Panc1 (cell line): ENCODE data around the gene BACH2. TPM values are rescaled to one million over a fixed set of nuclear protein-coding genes. Genes with fewer than 3 reads are reported as not detected.

ENCODE experiments used
- ATAC-seq: fragments of 200-7000 bp; cut with Tn5 transposase; 2 replicates; pipeline ENCODE4 v1.9.1; 2020; ENCODE audit warnings: mild to moderate bottlenecking, moderate library complexity
- BruUV-seq: library from RNA; stranded (reverse); fragments of 400-500 nt; replicated peaks from 2 replicates; lab custom pipeline; 2021; lab: Mats Ljungman, UMichigan
- CTCF ChIA-PET: fragments of 300-600 bp; sonication (Branson Sonifier 250); formaldehyde crosslinking; loops from one replicate; lab custom pipeline; 2022; ENCODE audit warnings: antibody characterized with exemption; lab: Charles Lee
- POLR2A ChIA-PET: fragments of 300-600 bp; sonication (Branson Sonifier 250); formaldehyde crosslinking; loops from one replicate; lab custom pipeline; 2022; ENCODE audit warnings: antibody characterized with exemption; lab: Charles Lee
- DNase-seq: peaks from one replicate; pipeline ENCODE4 v3.0.0-alpha.2; 2010; ENCODE audit warnings: low read depth, low spot score
- H3K27ac ChIP-seq: 2 replicates; pipeline ENCODE4 v1.5.1; 2011; ENCODE audit warnings: mild to moderate bottlenecking, low read length, inconsistent platforms
- H3K27me3 ChIP-seq: fragments of 200-500 bp; sonication (Bioruptor generic); 2 replicates; pipeline ENCODE4 v1.6.0; 2014; ENCODE audit warnings: low read length, inconsistent platforms; ENCODE audit not compliant: control insufficient read depth, insufficient read depth
- H3K36me3 ChIP-seq: fragments of 200-500 bp; sonication (Bioruptor generic); 2 replicates; pipeline ENCODE4 v1.5.1; 2014; ENCODE audit warnings: inconsistent platforms, mild to moderate bottlenecking, low read length, moderate library complexity; ENCODE audit not compliant: control insufficient read depth, insufficient read depth
- H3K4me1 ChIP-seq: 2 replicates; pipeline ENCODE4 v1.5.1; 2011; ENCODE audit warnings: inconsistent platforms, mild to moderate bottlenecking, low read length, moderate library complexity; ENCODE audit not compliant: control insufficient read depth, insufficient read depth
- H3K4me3 ChIP-seq, 2 experiments: 2 replicates each; pipeline ENCODE4 v1.5.1; 2011 to 2012; ENCODE audit warnings: low read depth in 2 of 2, low read length in 2 of 2, mild to moderate bottlenecking in 2 of 2, inconsistent platforms in 1 of 2, moderate library complexity in 1 of 2
- H3K9me3 ChIP-seq: fragments of 200-500 bp; sonication (Bioruptor generic); 2 replicates; pipeline ENCODE4 v1.5.1; 2014; ENCODE audit warnings: low read depth, mild to moderate bottlenecking, inconsistent platforms, low read length, moderate library complexity; ENCODE audit not compliant: control insufficient read depth, insufficient read depth
- CTCF ChIP-seq: fragments of 450-650 bp; IDR thresholded peaks from 2 replicates; pipeline ENCODE4 v1.5.1; 2017; ENCODE audit warnings: mild to moderate bottlenecking
- POLR2AphosphoS5 ChIP-seq: IDR thresholded peaks from 2 replicates; pipeline ENCODE4 v1.6.1; 2012; ENCODE audit warnings: mild to moderate bottlenecking, low read depth, low read length, moderate library complexity
- SIN3A ChIP-seq: IDR thresholded peaks from 2 replicates; pipeline ENCODE4 v1.6.1; 2012; ENCODE audit warnings: low read depth, mild to moderate bottlenecking, low read length, moderate library complexity, borderline replicate concordance; ENCODE audit not compliant: insufficient read depth
- TCF7L2 ChIP-seq: IDR thresholded peaks from 2 replicates; pipeline ENCODE4 v1.6.1; 2011; ENCODE audit warnings: mild to moderate bottlenecking, low read depth, low read length, inconsistent platforms
- in situ Hi-C: cut with HindIII; loops from 2 replicates; pipeline ENCODE4 v1.10.0; 2016; ENCODE audit warnings: low sequenced_read_pairs, low pct_unique_long_range_greater_than_20kb
- intact Hi-C: fragments of 100-400 bp; cut with micrococcal nuclease; formaldehyde crosslinking; loops from one replicate; pipeline ENCODE4 v1.10.0; 2022; ENCODE audit not compliant: unreplicated experiment
- total RNA-seq: library from RNA; stranded (reverse); gene quantifications from one replicate; pipeline ENCODE4 v1.2.1, GENCODE V29; 2021; ENCODE audit not compliant: unreplicated experiment
- TF ChIP-seq, protein P1 (sequence below), 2 experiments: IDR thresholded peaks; 2 replicates each; pipeline ENCODE4 v1.6.1; 2011 to 2012; ENCODE audit warnings: low read depth in 2 of 2, control low read depth in 1 of 2, low read length in 1 of 2, mild to moderate bottlenecking in 1 of 2, moderate library complexity in 1 of 2; ENCODE audit not compliant: insufficient read depth in 1 of 2

BACH2 gene
- total RNA-seq, 1 experiment from 2014 or later: 1.6 TPM

DNA sequence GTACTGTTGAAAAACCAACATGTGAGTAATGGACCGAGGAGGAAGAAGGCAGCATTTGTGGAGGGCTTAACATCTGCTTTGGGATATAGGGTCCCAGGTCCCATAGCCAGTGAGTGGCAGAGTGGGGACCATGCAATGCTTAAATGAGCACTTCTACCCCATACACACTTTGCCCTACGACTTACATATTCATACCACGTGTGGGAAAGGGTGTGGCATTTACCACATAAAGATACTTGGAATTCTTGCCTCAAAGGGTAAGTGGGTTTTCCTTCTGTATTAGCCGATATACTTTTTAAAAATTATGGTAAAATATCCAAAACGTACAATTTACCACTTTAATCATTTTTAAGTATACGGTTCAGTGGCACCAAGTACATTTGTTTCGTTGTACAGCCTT is 199.3 kb downstream of the BACH2 start:
- CTCF ChIA-PET: no interaction called here
- Histone ChIP-seq H3K9me3 (no peaks in the 10 kb centered on the region), H3K36me3 (no peaks in the 10 kb centered on the region), H3K27me3 (no peaks in the 10 kb centered on the region; the same call in 1 of the 2 replicates), H3K4me1 (no peaks in the 10 kb centered on the region), H3K4me3 (no peak overlapping the region), H3K27ac (no peak overlapping the region)
- TF ChIP-seq, protein P1, sequence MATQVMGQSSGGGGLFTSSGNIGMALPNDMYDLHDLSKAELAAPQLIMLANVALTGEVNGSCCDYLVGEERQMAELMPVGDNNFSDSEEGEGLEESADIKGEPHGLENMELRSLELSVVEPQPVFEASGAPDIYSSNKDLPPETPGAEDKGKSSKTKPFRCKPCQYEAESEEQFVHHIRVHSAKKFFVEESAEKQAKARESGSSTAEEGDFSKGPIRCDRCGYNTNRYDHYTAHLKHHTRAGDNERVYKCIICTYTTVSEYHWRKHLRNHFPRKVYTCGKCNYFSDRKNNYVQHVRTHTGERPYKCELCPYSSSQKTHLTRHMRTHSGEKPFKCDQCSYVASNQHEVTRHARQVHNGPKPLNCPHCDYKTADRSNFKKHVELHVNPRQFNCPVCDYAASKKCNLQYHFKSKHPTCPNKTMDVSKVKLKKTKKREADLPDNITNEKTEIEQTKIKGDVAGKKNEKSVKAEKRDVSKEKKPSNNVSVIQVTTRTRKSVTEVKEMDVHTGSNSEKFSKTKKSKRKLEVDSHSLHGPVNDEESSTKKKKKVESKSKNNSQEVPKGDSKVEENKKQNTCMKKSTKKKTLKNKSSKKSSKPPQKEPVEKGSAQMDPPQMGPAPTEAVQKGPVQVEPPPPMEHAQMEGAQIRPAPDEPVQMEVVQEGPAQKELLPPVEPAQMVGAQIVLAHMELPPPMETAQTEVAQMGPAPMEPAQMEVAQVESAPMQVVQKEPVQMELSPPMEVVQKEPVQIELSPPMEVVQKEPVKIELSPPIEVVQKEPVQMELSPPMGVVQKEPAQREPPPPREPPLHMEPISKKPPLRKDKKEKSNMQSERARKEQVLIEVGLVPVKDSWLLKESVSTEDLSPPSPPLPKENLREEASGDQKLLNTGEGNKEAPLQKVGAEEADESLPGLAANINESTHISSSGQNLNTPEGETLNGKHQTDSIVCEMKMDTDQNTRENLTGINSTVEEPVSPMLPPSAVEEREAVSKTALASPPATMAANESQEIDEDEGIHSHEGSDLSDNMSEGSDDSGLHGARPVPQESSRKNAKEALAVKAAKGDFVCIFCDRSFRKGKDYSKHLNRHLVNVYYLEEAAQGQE (IDR thresholded peaks at IDR 0.05; ENCODE audit: insufficient read depth in 1 of 2, low read depth in 2 of 2, low read length in 1 of 2): no peak
- TF ChIP-seq TCF7L2 (no peak), POLR2AphosphoS5 (no peak), SIN3A (no peak), CTCF (no peak)
- DNase-seq (no peak), ATAC-seq (no peak)
- no TSS peak for BruUV-seq
- POLR2A ChIA-PET: no interaction called here
- intact Hi-C loops: no loop called here
- in situ Hi-C loops: no loop called here

DNA sequence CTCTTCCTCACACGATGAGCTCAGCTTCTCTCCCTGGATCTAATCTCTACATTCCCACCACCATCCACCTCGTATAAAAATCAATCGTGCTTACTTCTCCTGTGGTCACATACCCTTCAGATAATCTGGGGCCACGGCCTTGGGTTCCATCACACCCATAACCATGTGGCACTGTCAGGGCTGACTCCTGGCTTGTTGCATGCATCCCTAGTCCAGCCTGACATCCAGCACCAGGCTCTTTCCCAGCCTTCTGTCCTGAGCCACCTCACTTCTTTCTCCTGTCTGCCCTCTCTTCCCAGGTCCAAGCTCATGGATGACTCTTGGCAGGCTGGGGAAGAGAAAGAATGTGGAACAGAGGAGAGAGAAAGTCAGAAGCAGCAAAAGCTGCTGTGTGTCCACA is 199.8 kb downstream of the BACH2 start:
- DNase-seq (no peak), ATAC-seq (no peak)
- in situ Hi-C loops: no loop called here
- TF ChIP-seq CTCF (no peak), POLR2AphosphoS5 (no peak), TCF7L2 (no peak), SIN3A (no peak)
- TF ChIP-seq, protein P1 (IDR thresholded peaks at IDR 0.05; ENCODE audit: insufficient read depth in 1 of 2, low read depth in 2 of 2, low read length in 1 of 2): no peak
- POLR2A ChIA-PET: no interaction called here
- H3K4me3 ChIP-seq: no peak overlapping the region
- no peak overlapping the region for H3K27ac ChIP-seq
- H3K27me3 ChIP-seq: no peaks in the 10 kb centered on the region; the same call in 1 of the 2 replicates
- BruUV-seq: no TSS peak
- H3K9me3 ChIP-seq: no peaks in the 10 kb centered on the region
- intact Hi-C loops: no loop called here
- H3K4me1 ChIP-seq: no peaks in the 10 kb centered on the region
- CTCF ChIA-PET: no interaction called here
- no peaks in the 10 kb centered on the region for H3K36me3 ChIP-seq
